ENCODE data around the gene GRM5.
"Not testable (repeated sequence)": the region's sequence is repeated elsewhere in the genome, so short reads cannot be mapped to it uniquely, and the experiment has no call there.

GRM5 gene

DNA sequence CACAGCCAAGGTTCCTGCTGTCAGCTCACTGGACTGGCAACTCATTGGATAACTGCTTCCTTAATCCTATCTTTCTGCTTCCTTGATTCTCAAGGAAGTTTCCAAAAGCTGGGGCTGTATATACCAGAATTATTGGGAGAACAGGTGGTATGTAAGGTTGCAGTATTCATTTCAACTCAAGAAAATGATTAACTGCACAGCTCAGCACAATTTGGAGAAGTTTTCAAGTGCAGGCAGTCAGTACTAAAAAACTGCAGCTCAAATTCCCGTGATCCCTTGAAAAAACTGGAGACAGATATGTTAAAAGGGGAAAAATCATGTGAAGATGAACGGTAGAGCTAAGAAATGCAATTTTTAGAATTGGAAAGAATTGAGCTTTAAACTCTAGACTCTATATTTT is 44.4 kb downstream of the GRM5 start:
- no peak for DNase-seq (ENCODE audit: low spot score)
- TF ChIP-seq, protein P1, sequence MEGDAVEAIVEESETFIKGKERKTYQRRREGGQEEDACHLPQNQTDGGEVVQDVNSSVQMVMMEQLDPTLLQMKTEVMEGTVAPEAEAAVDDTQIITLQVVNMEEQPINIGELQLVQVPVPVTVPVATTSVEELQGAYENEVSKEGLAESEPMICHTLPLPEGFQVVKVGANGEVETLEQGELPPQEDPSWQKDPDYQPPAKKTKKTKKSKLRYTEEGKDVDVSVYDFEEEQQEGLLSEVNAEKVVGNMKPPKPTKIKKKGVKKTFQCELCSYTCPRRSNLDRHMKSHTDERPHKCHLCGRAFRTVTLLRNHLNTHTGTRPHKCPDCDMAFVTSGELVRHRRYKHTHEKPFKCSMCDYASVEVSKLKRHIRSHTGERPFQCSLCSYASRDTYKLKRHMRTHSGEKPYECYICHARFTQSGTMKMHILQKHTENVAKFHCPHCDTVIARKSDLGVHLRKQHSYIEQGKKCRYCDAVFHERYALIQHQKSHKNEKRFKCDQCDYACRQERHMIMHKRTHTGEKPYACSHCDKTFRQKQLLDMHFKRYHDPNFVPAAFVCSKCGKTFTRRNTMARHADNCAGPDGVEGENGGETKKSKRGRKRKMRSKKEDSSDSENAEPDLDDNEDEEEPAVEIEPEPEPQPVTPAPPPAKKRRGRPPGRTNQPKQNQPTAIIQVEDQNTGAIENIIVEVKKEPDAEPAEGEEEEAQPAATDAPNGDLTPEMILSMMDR (IDR thresholded peaks at IDR 0.05; ENCODE audit: extremely low read depth, missing control alignments): no peak

DNA sequence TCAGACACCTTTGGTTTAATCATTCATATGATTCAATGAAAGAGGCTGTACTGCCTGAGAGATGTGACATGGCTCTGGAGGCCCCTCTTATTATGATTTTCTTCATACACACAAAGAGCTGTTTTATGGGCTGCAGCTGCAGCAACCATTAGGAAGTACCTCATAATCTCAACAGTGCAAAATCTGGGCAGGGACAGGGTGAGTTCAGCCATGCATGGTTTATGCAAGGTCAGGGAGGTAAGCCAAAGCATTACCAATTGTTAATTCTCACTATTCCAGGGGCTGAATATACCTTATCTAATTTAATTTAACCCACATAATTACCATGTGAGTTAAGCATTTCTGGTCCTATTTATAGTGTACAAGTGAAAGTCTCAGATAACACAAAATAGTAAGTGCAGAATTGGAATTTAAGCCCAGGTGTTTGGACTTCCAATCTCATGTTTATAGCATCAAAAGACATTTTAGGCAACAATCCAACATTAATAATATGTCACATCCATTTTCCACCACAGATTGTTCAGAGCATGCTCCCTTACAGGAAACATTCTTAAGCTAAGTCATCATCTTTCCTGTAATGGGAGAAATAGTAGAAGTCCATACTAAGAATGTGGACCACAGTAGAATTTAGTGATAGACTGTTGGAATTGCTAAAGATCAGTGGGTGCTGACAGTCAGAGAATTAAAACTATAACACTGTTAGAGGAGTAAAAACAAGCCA is 45.8 kb downstream of the GRM5 start:
- DNase-seq (ENCODE audit: low spot score): not testable (repeated sequence)

DNA sequence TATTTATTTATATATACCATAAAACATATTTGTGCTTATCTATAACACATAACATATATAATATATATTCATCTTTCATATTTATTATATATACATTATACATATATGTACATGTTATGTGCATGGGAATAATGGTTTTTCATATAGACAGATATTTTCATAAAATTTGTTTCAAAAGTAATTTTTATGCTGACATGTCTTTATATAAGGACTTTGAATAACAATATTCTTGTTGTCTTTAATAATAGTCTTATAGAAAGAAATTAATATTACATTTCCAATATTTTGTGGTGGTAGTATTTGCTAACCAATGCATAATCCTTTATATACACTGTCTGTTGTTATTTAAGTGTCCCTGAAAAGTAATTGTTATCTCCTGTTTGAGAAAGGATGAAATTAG is 49.6 kb downstream of the GRM5 start:
- TF ChIP-seq, protein P1 (IDR thresholded peaks at IDR 0.05; ENCODE audit: extremely low read depth, missing control alignments): no peak
- DNase-seq (ENCODE audit: low spot score): no peak

DNA sequence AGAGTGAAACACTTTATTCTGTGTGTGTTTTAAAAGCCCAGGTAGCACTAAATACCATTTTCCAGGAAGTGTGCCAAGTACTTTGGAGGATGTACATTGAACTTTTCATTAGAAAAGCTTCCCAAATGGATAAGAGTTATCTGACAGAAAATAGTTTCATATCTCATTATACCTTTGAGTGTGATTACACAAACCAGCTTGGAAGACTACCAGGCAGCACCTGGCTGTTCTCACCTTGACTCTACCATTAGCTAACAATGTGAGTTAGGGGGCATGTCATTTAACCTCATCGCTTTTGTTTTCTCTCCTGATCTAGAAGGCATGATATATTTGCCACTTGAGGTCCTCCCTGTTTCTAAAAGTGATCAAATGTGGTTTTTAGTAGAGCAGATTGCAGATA is 50.2 kb downstream of the GRM5 start:
- TF ChIP-seq, protein P1 (IDR thresholded peaks at IDR 0.05; ENCODE audit: extremely low read depth, missing control alignments): no peak
- DNase-seq (ENCODE audit: low spot score): no peak

DNA sequence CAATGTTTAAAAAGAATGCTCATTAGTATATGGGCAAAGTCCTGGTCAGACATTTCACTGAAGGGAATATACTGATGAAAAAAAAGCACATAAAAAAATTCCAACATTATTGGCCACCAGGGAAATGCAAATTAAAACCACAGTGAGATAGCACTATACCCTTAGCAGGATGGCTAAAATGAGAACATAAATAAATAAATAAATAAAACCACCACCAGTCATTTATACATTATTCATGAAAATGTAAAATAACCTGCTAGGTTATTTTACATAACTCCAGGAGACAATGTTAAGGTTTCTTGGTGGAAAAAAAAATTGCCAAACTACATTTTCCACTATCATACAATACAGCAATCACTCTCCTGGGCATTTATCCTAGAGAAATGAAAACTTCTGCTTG is 64.9 kb downstream of the GRM5 start:
- DNase-seq (ENCODE audit: low spot score): not testable (repeated sequence)

DNA sequence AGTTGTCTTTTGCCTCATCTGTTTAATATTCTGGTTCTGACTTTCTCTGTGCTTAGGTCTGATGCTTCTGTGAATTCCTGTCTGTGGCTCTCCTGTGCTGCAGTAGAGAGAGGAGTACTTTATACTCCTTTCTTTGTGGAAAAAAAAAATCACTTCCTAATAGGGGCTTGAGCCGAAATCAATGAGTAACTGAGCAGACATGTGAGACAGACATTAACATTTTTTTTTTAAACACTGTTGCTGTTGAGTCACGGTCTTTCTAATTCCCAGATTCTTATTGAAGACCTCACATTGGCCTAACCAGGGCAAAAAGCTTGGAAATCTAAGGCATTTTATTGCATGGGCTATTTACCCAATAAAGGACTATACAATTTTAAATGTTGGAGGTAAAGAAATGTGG is 86.1 kb downstream of the GRM5 start:
- TF ChIP-seq, protein P1 (IDR thresholded peaks at IDR 0.05; ENCODE audit: extremely low read depth, missing control alignments): no peak
- no peak for DNase-seq (ENCODE audit: low spot score)

DNA sequence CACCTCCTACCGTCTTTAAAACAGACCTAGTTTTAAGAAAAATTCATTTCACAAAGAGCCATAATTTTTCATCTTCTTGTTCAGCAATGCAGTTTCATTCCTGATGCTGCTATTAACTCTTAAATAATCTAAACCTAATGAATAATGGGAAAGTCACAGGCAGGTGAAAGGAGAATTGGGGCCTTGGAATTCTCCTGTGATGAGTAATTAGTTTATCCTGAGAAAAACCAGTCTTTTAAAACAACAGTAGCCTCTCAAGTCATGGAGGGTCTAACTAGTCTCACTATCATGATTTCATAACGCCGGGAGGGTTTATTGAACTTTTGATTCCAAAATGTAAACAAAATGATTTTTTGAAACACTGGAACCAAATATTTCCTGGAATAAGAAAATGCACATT is 86.8 kb downstream of the GRM5 start:
- DNase-seq (ENCODE audit: low spot score): not testable (repeated sequence)

DNA sequence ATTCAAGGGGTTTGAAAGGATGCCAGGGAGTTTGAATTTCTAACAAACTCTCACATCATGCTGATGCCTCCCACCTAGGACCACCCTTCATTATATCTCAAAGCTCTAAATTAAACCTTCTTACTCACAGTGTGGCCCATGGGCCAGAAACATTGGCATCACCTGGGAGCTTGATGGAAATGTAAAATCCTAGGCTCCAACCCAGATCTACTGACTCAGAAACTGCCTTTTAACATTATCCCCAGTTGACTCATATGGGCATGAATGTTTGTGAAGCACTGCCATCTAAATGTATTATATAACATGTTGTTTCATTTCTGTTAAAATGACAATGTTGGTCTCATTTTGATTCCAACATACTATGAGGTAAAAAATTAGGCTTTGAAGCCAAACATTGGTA is 90.3 kb downstream of the GRM5 start:
- DNase-seq (ENCODE audit: low spot score): not testable (repeated sequence)

DNA sequence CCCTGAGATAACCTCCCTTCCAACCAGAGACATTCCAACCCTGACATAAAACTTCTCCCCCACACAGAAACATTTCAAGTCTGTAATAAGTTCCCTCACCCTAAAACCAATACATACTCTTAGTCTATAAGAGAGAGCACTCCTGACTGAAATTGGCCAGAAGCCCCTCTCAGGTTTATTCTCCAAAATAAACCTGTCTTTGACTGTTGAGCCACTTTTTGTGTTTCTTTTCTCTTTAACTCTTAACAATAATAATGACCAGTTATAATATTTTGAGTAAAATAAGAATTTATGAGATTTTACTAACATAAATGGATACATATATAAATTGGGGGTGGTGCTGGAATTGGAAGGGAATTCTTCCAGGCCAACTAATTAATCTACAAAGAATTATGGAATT is 93.6 kb downstream of the GRM5 start:
- TF ChIP-seq, protein P1 (IDR thresholded peaks at IDR 0.05; ENCODE audit: extremely low read depth, missing control alignments): no peak
- no peak for DNase-seq (ENCODE audit: low spot score)

DNA sequence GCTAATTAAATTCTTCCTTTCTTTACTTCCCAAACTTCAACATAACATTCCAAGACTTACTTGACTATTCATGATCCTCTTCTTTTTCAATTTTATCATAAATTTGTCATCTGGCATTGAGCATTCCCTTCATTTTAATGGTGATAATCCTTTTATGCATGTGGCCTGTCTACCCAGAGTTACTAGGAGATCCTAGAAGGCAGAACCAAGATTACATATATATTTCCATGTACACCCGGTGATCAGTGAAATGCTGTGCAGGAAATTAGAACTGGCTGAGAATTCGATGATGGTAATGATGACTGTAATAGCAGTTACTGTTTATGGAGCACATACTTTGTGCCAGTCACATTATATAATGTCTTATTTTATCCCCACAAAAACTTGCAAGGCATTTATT is 104.2 kb downstream of the GRM5 start:
- DNase-seq (ENCODE audit: low spot score): not testable (repeated sequence)

DNA sequence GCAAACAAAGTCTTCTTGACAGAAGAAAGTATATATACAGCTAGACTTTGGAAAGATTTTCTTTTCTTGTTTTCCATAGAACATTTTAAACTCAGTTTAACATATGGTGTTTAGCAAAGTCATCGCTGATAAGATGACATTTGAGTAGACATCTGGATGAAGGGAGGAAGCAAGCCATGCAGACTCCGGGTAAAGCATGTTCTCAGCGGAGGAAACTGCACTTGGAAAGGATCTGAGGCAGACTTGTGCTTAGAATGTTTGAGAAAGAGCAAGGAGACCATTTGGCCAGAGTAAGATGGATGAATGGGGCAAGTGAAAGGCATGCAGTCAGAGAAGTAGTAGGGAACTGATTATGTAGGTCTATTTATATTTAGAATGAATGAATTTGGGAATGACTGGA is 105.9 kb downstream of the GRM5 start:
- DNase-seq (ENCODE audit: low spot score): not testable (repeated sequence)

Measured in GM20000 (cell line).